ENCODE results near the gene FKBP1B. TPM values are rescaled to one million over a fixed set of nuclear protein-coding genes. Genes with fewer than 3 reads are reported as not detected.
"Not testable (repeated sequence)": the region's sequence is repeated elsewhere in the genome, so short reads cannot be mapped to it uniquely, and the experiment has no call there.

FKBP1B gene
- total RNA-seq, 1 experiment from 2014 or later, result not detected

GRCh38 chr2:24100732-24101131, 51.2 kb downstream of the FKBP1B start:
- not testable (repeated sequence) for DNase-seq (ENCODE audit: low spot score)

- DNase-seq (ENCODE audit: low spot score), result no peak
These were observed 52.5 kb downstream of the FKBP1B start for GRCh38 chr2:24101992-24102391.

GRCh38 chr2:24102677-24103076, 53.1 kb downstream of the FKBP1B start:
- no peak for DNase-seq (ENCODE audit: low spot score)

GRCh38 chr2:24104110-24104650, 54.6 kb downstream of the FKBP1B start:
- DNase-seq (ENCODE audit: low spot score), result no peak

- no peak for DNase-seq (ENCODE audit: low spot score)
These were observed 55.4 kb downstream of the FKBP1B start for GRCh38 chr2:24104906-24105305.

- DNase-seq (ENCODE audit: low spot score), result no peak
These were observed 56.3 kb downstream of the FKBP1B start for GRCh38 chr2:24105816-24106215.

GRCh38 chr2:24106786-24107185, 57.2 kb downstream of the FKBP1B start:
- no peak for DNase-seq (ENCODE audit: low spot score)

GRCh38 chr2:24107336-24107735, 57.8 kb downstream of the FKBP1B start:
- no peak for DNase-seq (ENCODE audit: low spot score)

- not testable (repeated sequence) for DNase-seq (ENCODE audit: low spot score)
These were observed 59.9 kb downstream of the FKBP1B start for GRCh38 chr2:24109431-24109830.

- DNase-seq (ENCODE audit: low spot score), result no peak
These were observed 61.2 kb downstream of the FKBP1B start for GRCh38 chr2:24110660-24111303.

- no peak for DNase-seq (ENCODE audit: low spot score)
These were observed 61.9 kb downstream of the FKBP1B start for GRCh38 chr2:24111407-24111901.

Small RNA genes lying within 50 kb of the gene (small RNA-seq; reads per million reads assigned to genes)
- gene RNU6-370P, result not detected

Other genes starting within 250 kb of the FKBP1B start
- 6.6 and 10.2 TPM in 2 replicates for gene ATAD2B, start 122.6 kb upstream of the FKBP1B start, total RNA-seq (2014; rRNA removed; shearing (Covaris generic))
- gene UBXN2A, start 109.3 kb upstream of the FKBP1B start, total RNA-seq (2014; rRNA removed; shearing (Covaris generic)), result 2.8 and 4.7 TPM in 2 replicates
- not detected in 2 replicates for gene MFSD2B, start 39.7 kb upstream of the FKBP1B start, total RNA-seq (2014; rRNA removed; shearing (Covaris generic))
- 2.7 and 6.4 TPM in 2 replicates for gene WDCP, start 2.4 kb upstream of the FKBP1B start, total RNA-seq (2014; rRNA removed; shearing (Covaris generic))
- gene SF3B6, start 26.6 kb downstream of the FKBP1B start, total RNA-seq (2014; rRNA removed; shearing (Covaris generic)), result 112 and 128 TPM in 2 replicates
- 28.7 and 28.9 TPM in 2 replicates for gene TP53I3, start 35.1 kb downstream of the FKBP1B start, total RNA-seq (2014; rRNA removed; shearing (Covaris generic))
- not detected in 2 replicates for gene PFN4, start 73.6 kb downstream of the FKBP1B start, total RNA-seq (2014; rRNA removed; shearing (Covaris generic))
- 0.76 and 4.5 TPM in 2 replicates for gene FAM228B, start 73.7 kb downstream of the FKBP1B start, total RNA-seq (2014; rRNA removed; shearing (Covaris generic))
- not detected in 2 replicates for gene FAM228A, start 125.3 kb downstream of the FKBP1B start, total RNA-seq (2014; rRNA removed; shearing (Covaris generic))

Data from HT-29 (cell line).